ENCODE results near the gene SCUBE2.

GRCh38 chr11:9089061-9089460, 2.3 kb downstream of the SCUBE2 start:
- TF ChIP-seq CTCF (IDR thresholded peaks at IDR 0.05) (no peak), POLR2A (IDR thresholded peaks at IDR 0.05) (no peak), POLR2AphosphoS5 (IDR thresholded peaks at IDR 0.05) (peak in 2 of 3 donors; percentile 24 to 32)

Data from transverse colon (tissue), 4 donors.